WERI-Rb-1 (cell line): ENCODE data around the gene LRIG1.

Experiments used
- DNase-seq: peaks from one replicate; pipeline ENCODE4 v3.0.0-alpha.2; 2020
- H3K27ac ChIP-seq: fragments of 250-450 bp; sonication (Bioruptor Pico); 2 replicates; pipeline ENCODE4 v1.5.1; 2020; ENCODE audit warnings: mild to moderate bottlenecking, moderate library complexity
- H3K27me3 ChIP-seq: fragments of 250-450 bp; sonication (Bioruptor Pico); 2 replicates; pipeline ENCODE4 v1.5.1; 2021; ENCODE audit warnings: mild to moderate bottlenecking, low read depth, moderate library complexity; ENCODE audit not compliant: insufficient read depth, severe bottlenecking
- H3K36me3 ChIP-seq: fragments of 250-450 bp; sonication (Bioruptor Pico); 2 replicates; pipeline ENCODE4 v1.5.1; 2020; ENCODE audit warnings: mild to moderate bottlenecking, moderate library complexity
- H3K4me3 ChIP-seq: 2 replicates; pipeline ENCODE4 v1.5.1; 2011; ENCODE audit warnings: low read depth, mild to moderate bottlenecking, control low read depth, low read length
- H3K9me3 ChIP-seq: fragments of 250-450 bp; sonication (Bioruptor Pico); 2 replicates; pipeline ENCODE4 v1.5.1; 2021; ENCODE audit warnings: mild to moderate bottlenecking, moderate library complexity; ENCODE audit not compliant: severe bottlenecking
- CTCF ChIP-seq: IDR thresholded peaks from 2 replicates; pipeline ENCODE4 v1.5.1; 2011; ENCODE audit warnings: low read depth, mild to moderate bottlenecking, control low read depth, inconsistent platforms, low read length

LRIG1 gene

GRCh38 chr3:66413151-66413751 is 87.6 kb downstream of the LRIG1 start:
- Histone ChIP-seq H3K27ac (no peak overlapping the region), H3K4me3 (no peak overlapping the region), H3K36me3 (peaks cover under 1% of the 10 kb centered on the region; the same call in 1 of the 2 replicates), H3K9me3 (no peaks in the 10 kb centered on the region), H3K27me3 (no peaks in the 10 kb centered on the region)
- TF ChIP-seq CTCF: no peak
- no peak for DNase-seq

GRCh38 chr3:66411961-66412887 is 88.6 kb downstream of the LRIG1 start:
- H3K27ac ChIP-seq: no peak overlapping the region
- H3K36me3 ChIP-seq: peaks cover 4% of the 10 kb centered on the region; the same call in 1 of the 2 replicates
- H3K4me3 ChIP-seq: no peak overlapping the region
- no peak for TF ChIP-seq CTCF
- no peaks in the 10 kb centered on the region for H3K9me3 ChIP-seq
- no peak for DNase-seq
- no peaks in the 10 kb centered on the region for H3K27me3 ChIP-seq

- Histone ChIP-seq H3K9me3 (no peaks in the 10 kb centered on the region), H3K36me3 (peaks cover 4% of the 10 kb centered on the region; the same call in 1 of the 2 replicates), H3K27me3 (no peaks in the 10 kb centered on the region), H3K27ac (no peak overlapping the region), H3K4me3 (no peak overlapping the region)
- no peak for TF ChIP-seq CTCF
- no peak for DNase-seq
Observed at GRCh38 chr3:66411474-66411873, 89.3 kb downstream of the LRIG1 start.

GRCh38 chr3:66410976-66411375 is 89.8 kb downstream of the LRIG1 start:
- Histone ChIP-seq H3K9me3 (no peaks in the 10 kb centered on the region), H3K36me3 (peaks cover 4% of the 10 kb centered on the region; the same call in 1 of the 2 replicates), H3K4me3 (no peak overlapping the region), H3K27me3 (no peaks in the 10 kb centered on the region), H3K27ac (no peak overlapping the region)
- DNase-seq: no peak
- no peak for TF ChIP-seq CTCF

GRCh38 chr3:66409771-66410754 is 90.8 kb downstream of the LRIG1 start:
- TF ChIP-seq CTCF: no peak
- Histone ChIP-seq H3K36me3 (peaks cover 4% of the 10 kb centered on the region; the same call in 1 of the 2 replicates), H3K27me3 (no peaks in the 10 kb centered on the region), H3K9me3 (no peaks in the 10 kb centered on the region), H3K4me3 (no peak overlapping the region), H3K27ac (no peak overlapping the region)
- DNase-seq: no peak
